GM23248 (cell line): ENCODE measurements around the gene TULP4.

Experiments used
- EZH2 ChIP-seq: fragments of 200-600 bp; sonication (generic); IDR thresholded peaks from 2 replicates; pipeline ENCODE4 v1.6.1; 2018; ENCODE audit warnings: antibody characterized with exemption, mild to moderate bottlenecking; ENCODE audit not compliant: insufficient read depth, poor library complexity, severe bottlenecking
- EZH2phosphoT487 ChIP-seq: fragments of 200-600 bp; sonication (generic); IDR thresholded peaks from 2 replicates; pipeline ENCODE4 v1.6.1; 2018; ENCODE audit warnings: antibody characterized with exemption, moderate library complexity, mild to moderate bottlenecking, low read depth; ENCODE audit not compliant: insufficient read depth

GRCh38 chr6:158488065-158488464, 175.8 kb downstream of the TULP4 start:
- TF ChIP-seq EZH2 (no peak), EZH2phosphoT487 (no peak)
